Right lobe of liver (tissue), 4 donors: ENCODE results near the gene SLC15A3.

ENCODE experiments used
- CTCF ChIP-seq, 4 donors: fragments of 200-600 bp in 3 of 4; fragments of 450-650 bp in 1 of 4; IDR thresholded peaks; one replicate each; pipeline versions ENCODE4 v1.5.1 to v1.8.0; 2016 to 2022; ENCODE audit warnings: antibody characterized with exemption in 4 of 4, mild to moderate bottlenecking in 2 of 4
- POLR2A ChIP-seq: fragments of 450-650 bp; IDR thresholded peaks from one replicate; pipeline ENCODE4 v1.6.1; 2017; ENCODE audit warnings: antibody characterized with exemption, mild to moderate bottlenecking
- donor health status: DM: no; HTN: no; CAD: no.
- donor health status: DM: no; HTN: no; CAD: no.
- donor health status: DM: no; HTN: yes; CAD: no.

GRCh38 chr11:60955571-60955970 lies 3.6 kb upstream of the SLC15A3 start:
- TF ChIP-seq CTCF (IDR thresholded peaks at IDR 0.05) = no peak
- TF ChIP-seq POLR2A = no peak
